ENCODE measurements around the gene TBXA2R. TPM values are rescaled to one million over a fixed set of nuclear protein-coding genes. Genes with fewer than 3 reads are reported as not detected.

Gene TBXA2R
- total and polyA plus RNA-seq, 2 of the 4 experiments (the other 2 are of a cell fraction), result 0.36 to 2.3 TPM

- Histone ChIP-seq H3K4ac (ENCODE audit: low read depth, low read length) (peak overlapping the region; percentile 83), H2BK5ac (ENCODE audit: low read depth, low read length, poor library complexity, severe bottlenecking) (peak overlapping the region; percentile 21), H2AFZ (replicated peaks; ENCODE audit: low read length, poor library complexity) (peak overlapping the region; percentile 75), H3K9me1 (ENCODE audit: insufficient read depth, low read length) (0 out of 2 replicates have a peak, but pooled peaks cover 4% of the 10 kb centered on the region), H3K27ac (ENCODE audit: insufficient read depth, low read length) (peak overlapping the region; percentile 60; the same call in 1 of the 2 replicates), H4K91ac (ENCODE audit: insufficient read depth, low read depth, low read length) (peak overlapping the region; percentile 6; the same call in 1 of the 2 replicates), H3K18ac (ENCODE audit: low read depth, low read length) (no peak overlapping the region), H3K14ac (replicated peaks; ENCODE audit: low read depth, low read length) (peak overlapping the region; percentile 89), H2AK9ac (replicated peaks; ENCODE audit: low read depth, low read length, poor library complexity) (peak overlapping the region; percentile 99), H3K23ac (ENCODE audit: low read depth, low read length) (peak overlapping the region; percentile 96), H4K5ac (ENCODE audit: low read depth, low read length) (no peak overlapping the region), H4K8ac (ENCODE audit: low read depth in 2 of 2, low read length in 2 of 2) (peak overlapping the region in 1 of 2 experiments; percentile 62; a peak in 1 of 4 replicates), H2BK120ac (ENCODE audit: low read depth, low read length) (no peak overlapping the region; the same call in 1 of the 2 replicates), H2BK20ac (ENCODE audit: low read depth, low read length) (no peak overlapping the region), H2AK5ac (ENCODE audit: low read depth, low read length) (peak overlapping the region; percentile 74), H3K4me2 (ENCODE audit: low read depth, low read length) (peak overlapping the region; percentile 84), H4K20me1 (ENCODE audit: insufficient read depth, low read length) (peaks cover 27% of the 10 kb centered on the region), H3K79me1 (ENCODE audit: low read depth in 1 of 2, low read length in 2 of 2) (peaks cover 32 to 49% of the 10 kb centered on the region in 2 experiments), H3K56ac (ENCODE audit: extremely low read depth, insufficient read depth, low read length) (no peak overlapping the region; the same call in 1 of the 2 replicates), H3K9ac (ENCODE audit: low read depth, low read length) (peak overlapping the region; percentile 84), H3K4me3 (ENCODE audit: insufficient read depth, low read depth, low read length) (peak overlapping the region; percentile 95), H2BK15ac (ENCODE audit: low read depth, low read length) (0 out of 3 replicates have a peak overlapping the region, but pooled peaks have one; percentile 43), H3K4me1 (ENCODE audit: control insufficient read depth, insufficient read depth, low read length) (peaks cover 16% of the 10 kb centered on the region), H3K9me3 (ENCODE audit: control insufficient read depth, insufficient read depth, low read length) (no peaks in the 10 kb centered on the region), H3K36me3 (ENCODE audit: control insufficient read depth, insufficient read depth, low read length) (no peaks in the 10 kb centered on the region), H3K27me3 (ENCODE audit: control insufficient read depth, insufficient read depth, low read length) (no peaks in the 10 kb centered on the region)
- TF ChIP-seq NFE2L2 (IDR thresholded peaks at IDR 0.05; ENCODE audit: low read depth, low read length), result no peak
- TF ChIP-seq MAZ (IDR thresholded peaks at IDR 0.05; ENCODE audit: borderline replicate concordance, low read depth, low read length), result 0 out of 2 replicates have a peak, but pooled peaks have one; percentile 26
- peak; percentile 9; the same call in 1 of the 2 replicates for TF ChIP-seq POLR2A (IDR thresholded peaks at IDR 0.05; ENCODE audit: low read depth, low read length)
- TF ChIP-seq FOS (IDR thresholded peaks at IDR 0.05; ENCODE audit: low read depth, low read length), result no peak
- TF ChIP-seq CTCF (conservative IDR thresholded peaks at IDR 0.05; ENCODE audit: low read depth, low read length), result no peak
- TF ChIP-seq BHLHE40 (IDR thresholded peaks at IDR 0.05; ENCODE audit: low read depth, low read length), result no peak
- no peak for TF ChIP-seq MXI1 (IDR thresholded peaks at IDR 0.05; ENCODE audit: borderline replicate concordance, low read depth, low read length)
- no peak for TF ChIP-seq SMC3 (IDR thresholded peaks at IDR 0.05; ENCODE audit: low read depth, low read length)
- TF ChIP-seq ELK1 (IDR thresholded peaks at IDR 0.05; ENCODE audit: borderline replicate concordance, low read depth, low read length), result no peak
- no peak for TF ChIP-seq RAD21 (IDR thresholded peaks at IDR 0.05; ENCODE audit: low read length)
- ATAC-seq (ENCODE audit: low read depth) (no peak), DNase-seq (no peak)
- in situ Hi-C loops (cut with MboI; ENCODE audit: low sequenced_read_pairs), result no loop called here
- intact Hi-C loops (cut with micrococcal nuclease), result no loop called here
- CTCF ChIA-PET, result interaction anchor here (0.7 kb wide), 1 partner anchor 12 kb away, joined by 3 read pairs; no protein-coding TSS in a partner anchor
- dilution Hi-C loops (cut with HindIII; ENCODE audit: low sequenced_read_pairs, unreplicated experiment), result no loop called here
- WGBS, 2 experiments (ENCODE audit: extremely low coverage in 2 of 2, insufficient read length in 1 of 2), result 44% methylated on average over 6 of the region's 9 CpGs; no CpG with 5 or more reads in 1 of the 2 experiments
- no TSS peak for BruUV-seq (replicated peaks)
- POLR2A ChIA-PET (ENCODE audit: unreplicated experiment), result no interaction called here
These were observed 50.2 kb downstream of the TBXA2R start for GRCh38 chr19:3556423-3556977.
